Smooth muscle cell (in vitro differentiated cells): ENCODE data around the gene RAB11FIP5. TPM values are rescaled to one million over a fixed set of nuclear protein-coding genes. Genes with fewer than 3 reads are reported as not detected.

Experiments
- DNase-seq: peaks from one replicate; lab custom pipeline; 2025; ENCODE audit not compliant: unreplicated experiment; lab: John Stamatoyannopoulos, UW
- H2AFZ ChIP-seq: fragments of 200-600 bp; sonication (generic); 2 replicates; pipeline ENCODE4 v1.6.0; 2016; ENCODE audit warnings: antibody characterized with exemption, low read depth, mild to moderate bottlenecking
- H3F3A ChIP-seq: fragments of 200-600 bp; sonication (generic); 2 replicates; pipeline ENCODE4 v1.6.0; 2017; ENCODE audit warnings: antibody characterized with exemption, low read depth
- H3K27ac ChIP-seq: fragments of 200-600 bp; sonication (generic); 2 replicates; pipeline ENCODE4 v1.5.1; 2016; ENCODE audit warnings: low read depth, mild to moderate bottlenecking
- H3K27me3 ChIP-seq: fragments of 200-600 bp; sonication (generic); 2 replicates; pipeline ENCODE4 v1.6.1; 2016; ENCODE audit warnings: low read depth, mild to moderate bottlenecking
- H3K36me3 ChIP-seq: fragments of 200-600 bp; sonication (generic); 2 replicates; pipeline ENCODE4 v1.5.1; 2016; ENCODE audit warnings: low read depth
- H3K4me1 ChIP-seq: fragments of 200-600 bp; sonication (generic); 2 replicates; pipeline ENCODE4 v1.5.1; 2016; ENCODE audit warnings: low read depth
- H3K4me2 ChIP-seq: fragments of 200-600 bp; sonication (generic); 2 replicates; pipeline ENCODE4 v1.6.0; 2016; ENCODE audit warnings: mild to moderate bottlenecking
- H3K4me3 ChIP-seq: fragments of 200-600 bp; sonication (generic); 2 replicates; pipeline ENCODE4 v1.5.1; 2016; ENCODE audit warnings: mild to moderate bottlenecking
- H3K79me2 ChIP-seq: fragments of 200-600 bp; sonication (generic); 2 replicates; pipeline ENCODE4 v1.6.0; 2016; ENCODE audit warnings: low read depth, mild to moderate bottlenecking
- H3K9ac ChIP-seq: fragments of 200-600 bp; sonication (generic); 2 replicates; pipeline ENCODE4 v1.6.0; 2016; ENCODE audit warnings: low read depth
- H3K9me3 ChIP-seq: fragments of 200-600 bp; sonication (generic); replicated peaks from 2 replicates; pipeline ENCODE4 v1.5.1; 2016; ENCODE audit warnings: low read depth
- H4K20me1 ChIP-seq: fragments of 200-600 bp; sonication (generic); 2 replicates; pipeline ENCODE4 v1.6.0; 2016; ENCODE audit warnings: low read depth
- CTCF ChIP-seq: fragments of 200-600 bp; sonication (generic); IDR thresholded peaks from 2 replicates; pipeline ENCODE4 v1.5.1; 2017; ENCODE audit warnings: borderline replicate concordance, mild to moderate bottlenecking, antibody characterized with exemption; ENCODE audit not compliant: insufficient read depth, poor library complexity, severe bottlenecking
- WGBS: methylation state at CpG from one replicate; pipeline ENCODE4 v1.1.7; 2016; ENCODE audit warnings: low lambda C conversion rate; 5-methylcytosine and 5-hydroxymethylcytosine counted together
- polyA plus RNA-seq: library from polyadenylated mRNA; unstranded; fragments of >200 nt; fragmentation: Nextera tagmentation; extraction: Ambion mirVana; gene quantifications from 2 replicates; pipeline ENCODE4 v1.2.1, GENCODE V29; 2016
- total RNA-seq: library from RNA; depleted of rRNA; stranded (reverse); fragments of >200 nt; gene quantifications from 2 replicates; pipeline ENCODE4 v1.2.3, GENCODE V29; 2014

RAB11FIP5 gene
- total and polyA plus RNA-seq, 2 experiments from 2014 or later: 23.3 to 31.3 TPM

GRCh38 chr2:73072416-73072815 is 40.3 kb downstream of the RAB11FIP5 start:
- no peak for DNase-seq
- 96% methylated on average over 1 of the region's 1 CpG for WGBS
- H3K36me3 ChIP-seq: no peaks in the 10 kb centered on the region
- peak overlapping the region; percentile 100 for H3K4me2 ChIP-seq
- H3K27ac ChIP-seq: peak overlapping the region; percentile 95
- peaks cover 8% of the 10 kb centered on the region for H3F3A ChIP-seq
- peaks cover 19% of the 10 kb centered on the region for H4K20me1 ChIP-seq
- H3K4me1 ChIP-seq: peaks cover 10% of the 10 kb centered on the region
- H3K27me3 ChIP-seq: no peaks in the 10 kb centered on the region
- H3K79me2 ChIP-seq: peaks cover 25% of the 10 kb centered on the region
- H3K4me3 ChIP-seq: peak overlapping the region; percentile 96
- H2AFZ ChIP-seq: no peak overlapping the region
- no peaks in the 10 kb centered on the region for H3K9me3 ChIP-seq
- peak overlapping the region; percentile 92 for H3K9ac ChIP-seq
- TF ChIP-seq CTCF: no peak

- Histone ChIP-seq H3K27me3 (no peaks in the 10 kb centered on the region), H4K20me1 (peaks cover 19% of the 10 kb centered on the region), H3K4me1 (peaks cover 10% of the 10 kb centered on the region), H3F3A (peaks cover 8% of the 10 kb centered on the region), H3K4me2 (peak overlapping the region; percentile 100), H2AFZ (peak overlapping the region; percentile 14), H3K27ac (peak overlapping the region; percentile 95), H3K36me3 (no peaks in the 10 kb centered on the region), H3K9me3 (no peaks in the 10 kb centered on the region), H3K4me3 (peak overlapping the region; percentile 96), H3K79me2 (peaks cover 28% of the 10 kb centered on the region), H3K9ac (peak overlapping the region; percentile 92)
- DNase-seq: no peak
- WGBS: 19% methylated on average over 11 of the region's 11 CpGs
- TF ChIP-seq CTCF: no peak
These were observed 40.7 kb downstream of the RAB11FIP5 start for GRCh38 chr2:73072129-73072395.

GRCh38 chr2:73071360-73072128 is 41.2 kb downstream of the RAB11FIP5 start, which contains the start of gene SFXN5:
Gene SFXN5, minus strand, starts transcription at chr2:73071712. Its CDS starts 7 bp downstream, at chr2:73071705.
- peaks cover 10% of the 10 kb centered on the region for H3K4me1 ChIP-seq
- WGBS: 2% methylated on average over 66 of the region's 67 CpGs
- H3K9ac ChIP-seq: peak within 1 kb of the TSS; percentile 92
- H4K20me1 ChIP-seq: peaks cover 18% of the 10 kb centered on the region
- H3K4me3 ChIP-seq: peak within 1 kb of the TSS; percentile 96
- H3K9me3 ChIP-seq: no peaks in the 10 kb centered on the region
- H3K79me2 ChIP-seq: peaks cover 34% of the 10 kb centered on the region
- peak within 1 kb of the TSS; percentile 100 for H3K4me2 ChIP-seq
- no peaks in the 10 kb centered on the region for H3K36me3 ChIP-seq
- no peak for TF ChIP-seq CTCF
- peak within 1 kb of the TSS; percentile 95 for H3K27ac ChIP-seq
- peak; percentile 91 for DNase-seq
- H3F3A ChIP-seq: peaks cover 8% of the 10 kb centered on the region
- no peaks in the 10 kb centered on the region for H3K27me3 ChIP-seq
- peak within 1 kb of the TSS; percentile 82 for H2AFZ ChIP-seq
